HG03139 (cell line): ENCODE data around the gene SAP30L.
A peak's percentile ranks its signal among the peaks of the same experiment; 100 is the strongest.

Experiments used
- ATAC-seq: cut with Tn5 transposase; IDR thresholded peaks from one replicate; pipeline ENCODE4 v1.9.1; 2021; ENCODE audit not compliant: unreplicated experiment

The SAP30L gene

GRCh38 chr5:154479944-154480750 is 34.4 kb downstream of the SAP30L start:
- ATAC-seq, result no peak

- ATAC-seq, result no peak
These were observed 35.0 kb downstream of the SAP30L start for GRCh38 chr5:154480847-154481246.

GRCh38 chr5:154481584-154482381 is 36.0 kb downstream of the SAP30L start:
- ATAC-seq, result no peak

GRCh38 chr5:154482528-154483449 is 37.0 kb downstream of the SAP30L start:
- no peak for ATAC-seq

GRCh38 chr5:154483654-154484392 is 38.0 kb downstream of the SAP30L start:
- no peak for ATAC-seq

- no peak for ATAC-seq
These were observed 38.7 kb downstream of the SAP30L start for GRCh38 chr5:154484393-154485095.

- no peak for ATAC-seq
These were observed 39.3 kb downstream of the SAP30L start for GRCh38 chr5:154485096-154485491.

GRCh38 chr5:154485850-154486426 is 40.1 kb downstream of the SAP30L start:
- ATAC-seq, result no peak

- no peak for ATAC-seq
These were observed 40.6 kb downstream of the SAP30L start for GRCh38 chr5:154486427-154486866.

- ATAC-seq, result peak; percentile 78
These were observed 41.7 kb downstream of the SAP30L start for GRCh38 chr5:154487541-154487940.

- ATAC-seq, result no peak
These were observed 46.1 kb downstream of the SAP30L start for GRCh38 chr5:154491941-154492340.

- ATAC-seq, result no peak
These were observed 47.5 kb downstream of the SAP30L start for GRCh38 chr5:154493274-154493673.

GRCh38 chr5:154494036-154494435 is 48.2 kb downstream of the SAP30L start:
- no peak for ATAC-seq

- no peak for ATAC-seq
These were observed 52.8 kb downstream of the SAP30L start for GRCh38 chr5:154498591-154498990.

- no peak for ATAC-seq
These were observed 53.2 kb downstream of the SAP30L start for GRCh38 chr5:154498994-154499393.

GRCh38 chr5:154501566-154501965 is 55.8 kb downstream of the SAP30L start:
- no peak for ATAC-seq

GRCh38 chr5:154502180-154502579 is 56.4 kb downstream of the SAP30L start:
- no peak for ATAC-seq

GRCh38 chr5:154503698-154504039 is 57.9 kb downstream of the SAP30L start:
- ATAC-seq, result no peak

GRCh38 chr5:154505567-154505966 is 59.8 kb downstream of the SAP30L start:
- no peak for ATAC-seq
